AG04450 (cell line): Measurements from ENCODE around the gene ITIH2. TPM values are rescaled to one million over a fixed set of nuclear protein-coding genes. Genes with fewer than 3 reads are reported as not detected.
"Not testable (repeated sequence)": the region's sequence is repeated elsewhere in the genome, so short reads cannot be mapped to it uniquely, and the experiment has no call there.

Experiments used
- CTCF ChIA-PET: fragments of 300-600, 350-600 bp; formaldehyde crosslinking; extraction: SDS; loops from one replicate; lab custom pipeline; 2022; ENCODE audit warnings: antibody characterized with exemption, inconsistent platforms; lab: Charles Lee
- POLR2A ChIA-PET: fragments of 350-600 bp; formaldehyde crosslinking; extraction: SDS; loops from one replicate; lab custom pipeline; 2021; ENCODE audit warnings: antibody characterized with exemption, inconsistent platforms; lab: Yijun Ruan, JAX
- DNase-seq: peaks from one replicate; pipeline ENCODE4 v3.0.0-alpha.2; 2011; ENCODE audit warnings: low read depth, low spot score
- H3K27ac ChIP-seq: one replicate; pipeline ENCODE4 v1.5.1; 2012; ENCODE audit warnings: low read depth, low read length, control low read depth
- H3K27me3 ChIP-seq: one replicate; pipeline ENCODE4 v1.6.0; 2012; ENCODE audit warnings: low read length; ENCODE audit not compliant: control insufficient read depth, insufficient read depth
- H3K4me3 ChIP-seq: 2 replicates; pipeline ENCODE4 v1.5.1; 2011; ENCODE audit warnings: mild to moderate bottlenecking, low read depth, low read length, control low read depth
- H3K9me3 ChIP-seq: 2 replicates; pipeline ENCODE4 v1.5.1; 2012; ENCODE audit warnings: low read length; ENCODE audit not compliant: control insufficient read depth, insufficient read depth
- CTCF ChIP-seq: IDR thresholded peaks from 2 replicates; pipeline ENCODE4 v1.5.1; 2011; ENCODE audit warnings: low read depth, low read length, control low read depth, inconsistent platforms
- polyA plus RNA-seq: library from polyadenylated mRNA; depleted of rRNA; stranded (reverse); fragments of >200 nt; gene quantifications from 2 replicates; pipeline ENCODE4 v1.2.3, GENCODE V29; 2011

Gene ITIH2
- polyA plus RNA-seq, 1 experiment = not detected

- Histone ChIP-seq H3K4me3 (no peak overlapping the region), H3K27me3 (no peaks in the 10 kb centered on the region), H3K9me3 (no peaks in the 10 kb centered on the region), H3K27ac (no peak overlapping the region)
- ChIA-PET CTCF (interaction anchor here (0.7 kb wide), 1 partner anchor 118 kb away, joined by 3 read pairs; no protein-coding TSS in a partner anchor), POLR2A (no interaction called here)
- no peak for TF ChIP-seq CTCF
- no peak for DNase-seq
Observed at GRCh38 chr10:7773845-7774801, 71.0 kb downstream of the ITIH2 start.

- DNase-seq = no peak
- ChIA-PET CTCF (interaction anchor here (0.8 kb wide), 1 partner anchor 43 kb away, joined by 3 read pairs; no protein-coding TSS in a partner anchor), POLR2A (interaction anchor here (0.7 kb wide), 1 partner anchor 11 kb away, joined by 9 read pairs; the partner anchor contains the start of gene ATP5F1C)
- Histone ChIP-seq H3K27me3 (no peaks in the 10 kb centered on the region), H3K27ac (no peak overlapping the region), H3K9me3 (no peaks in the 10 kb centered on the region), H3K4me3 (no peak overlapping the region)
- TF ChIP-seq CTCF = no peak
Observed at GRCh38 chr10:7776777-7777176, 73.7 kb downstream of the ITIH2 start.

GRCh38 chr10:7782194-7782593 lies 79.1 kb downstream of the ITIH2 start:
- H3K27me3 ChIP-seq, H3K4me3 ChIP-seq, DNase-seq, H3K9me3 ChIP-seq, POLR2A ChIA-PET, CTCF ChIA-PET, H3K27ac ChIP-seq: not testable (repeated sequence)

- TF ChIP-seq CTCF = no peak
- DNase-seq = no peak
- H3K27me3 ChIP-seq = no peaks in the 10 kb centered on the region
- no peak overlapping the region for H3K27ac ChIP-seq
- ChIA-PET POLR2A (no interaction called here), CTCF (no interaction called here)
- peaks cover 4% of the 10 kb centered on the region; the same call in 1 of the 2 replicates for H3K9me3 ChIP-seq
- H3K4me3 ChIP-seq = peak overlapping the region; percentile 98
Observed at GRCh38 chr10:7786430-7786829, 83.3 kb downstream of the ITIH2 start.

GRCh38 chr10:7787150-7787856 lies 84.2 kb downstream of the ITIH2 start:
- POLR2A ChIA-PET = interaction anchor here (0.6 to 1.9 kb wide), 6 partner anchors 10 to 62 kb away, joined by 4 to 15 read pairs (median 11); partner anchors contain the start of gene TAF3
- Histone ChIP-seq H3K4me3 (peak overlapping the region; percentile 98), H3K9me3 (peaks cover 4% of the 10 kb centered on the region; the same call in 1 of the 2 replicates), H3K27ac (peak overlapping the region; percentile 47), H3K27me3 (no peaks in the 10 kb centered on the region)
- no peak for TF ChIP-seq CTCF
- no peak for DNase-seq
- CTCF ChIA-PET = no interaction called here
